HepG2 (cell line): ENCODE results near the gene KTN1. TPM values are rescaled to one million over a fixed set of nuclear protein-coding genes. Genes with fewer than 3 reads are reported as not detected.

Experiments used
- ATAC-seq: fragments of 200-7000 bp; cut with Tn5 transposase; 3 replicates; pipeline ENCODE4 v1.9.1; 2020; ENCODE audit warnings: mild to moderate bottlenecking, moderate library complexity
- BruUV-seq: library from RNA; stranded (reverse); fragments of 400-500 nt; replicated peaks from 2 replicates; lab custom pipeline; 2021; lab: Mats Ljungman, UMichigan
- CTCF ChIA-PET: fragments of 300-600 bp; formaldehyde crosslinking; extraction: SDS; loops from one replicate; lab custom pipeline; 2021; ENCODE audit warnings: low total read pairs, inconsistent platforms, low intra/inter-chr PET ratio; lab: Yijun Ruan, JAX
- POLR2A ChIA-PET: fragments of 350-600 bp; sonication (Branson Sonifier 250); formaldehyde crosslinking; loops from one replicate; lab custom pipeline; 2020; ENCODE audit warnings: antibody characterized with exemption, inconsistent platforms; lab: Yijun Ruan, JAX
- DNase-seq: peaks from one replicate; pipeline ENCODE4 v3.0.0-alpha.2; 2015; ENCODE audit warnings: low spot score
- FAIRE-seq: peaks from 3 replicates; lab custom pipeline; 2011; peaks lifted over from hg19 to GRCh38; lab: Jason Lieb, UNC
- H2AFZ ChIP-seq: one replicate; pipeline ENCODE4 v1.6.1; 2011; ENCODE audit warnings: low read length, inconsistent platforms
- H3K27ac ChIP-seq: fragments of 300-600 bp; 3 replicates; pipeline ENCODE4 v1.8.0; 2011; ENCODE audit warnings: mixed run types, mild to moderate bottlenecking, mixed read lengths, low read length, inconsistent platforms; ENCODE audit not compliant: insufficient read depth; ENCODE audit errors: extremely low read length
- H3K27me3 ChIP-seq, 2 experiments: fragments of 200-600 bp in 1 of 2; 2 replicates in 1 of 2; 3 replicates in 1 of 2; pipeline versions ENCODE4 v1.6.0 to v1.8.0; 2011; ENCODE audit warnings: low read length in 2 of 2, mild to moderate bottlenecking in 2 of 2, moderate library complexity in 2 of 2, inconsistent platforms in 1 of 2; ENCODE audit not compliant: insufficient read depth in 2 of 2, control insufficient read depth in 1 of 2
- H3K36me3 ChIP-seq, 2 experiments: fragments of 200-600 bp in 1 of 2; replicated peaks in 1 of 2; 2 replicates in 1 of 2; 3 replicates in 1 of 2; pipeline versions ENCODE4 v1.5.1 to v1.8.0; 2011; ENCODE audit warnings: low read length in 2 of 2, inconsistent platforms in 1 of 2; ENCODE audit not compliant: insufficient read depth in 2 of 2, control insufficient read depth in 1 of 2
- H3K4me1 ChIP-seq: 2 replicates; pipeline ENCODE4 v1.5.1; 2012; ENCODE audit warnings: low read length, inconsistent platforms; ENCODE audit not compliant: insufficient read depth
- H3K4me2 ChIP-seq: 2 replicates; pipeline ENCODE4 v1.6.0; 2011; ENCODE audit warnings: low read depth, low read length, inconsistent platforms
- H3K4me3 ChIP-seq, 3 experiments: fragments of 200-600 bp in 1 of 3; sonication (generic), shearing (Covaris generic) in 1 of 3; replicated peaks in 1 of 3; 2 replicates each; pipeline ENCODE4 v1.5.1; 2011 to 2016; ENCODE audit warnings: low read length in 3 of 3, inconsistent platforms in 2 of 3, low read depth in 2 of 3, mild to moderate bottlenecking in 2 of 3, control low read depth in 1 of 3, mixed read lengths in 1 of 3; ENCODE audit not compliant: insufficient read depth in 1 of 3
- H3K79me2 ChIP-seq: one replicate; pipeline ENCODE4 v1.6.1; 2011; ENCODE audit warnings: low read length, inconsistent platforms; ENCODE audit not compliant: insufficient read depth
- H3K9ac ChIP-seq: 2 replicates; pipeline ENCODE4 v1.6.0; 2011; ENCODE audit warnings: mild to moderate bottlenecking, low read depth, low read length, inconsistent platforms; ENCODE audit not compliant: insufficient read depth
- H3K9me3 ChIP-seq: 2 replicates; pipeline ENCODE4 v1.5.1; 2012; ENCODE audit warnings: mild to moderate bottlenecking, low read length
- H4K20me1 ChIP-seq: 2 replicates; pipeline ENCODE4 v1.6.0; 2011; ENCODE audit warnings: inconsistent platforms, mild to moderate bottlenecking, low read length, moderate library complexity; ENCODE audit not compliant: insufficient read depth
- CBFB ChIP-seq: sonication (generic); formaldehyde crosslinking; IDR thresholded peaks from 2 replicates; pipeline ENCODE4 v1.4.0; 2020; ENCODE audit warnings: missing genetic modification reagents
- GTF3A ChIP-seq: sonication (generic); formaldehyde crosslinking; conservative IDR thresholded peaks from 2 replicates; pipeline ENCODE4 v1.4.0; 2020; ENCODE audit warnings: mild to moderate bottlenecking, missing genetic modification reagents
- HNRNPL ChIP-seq: fragments of 200-400 bp; formaldehyde crosslinking; IDR thresholded peaks from 2 replicates; pipeline ENCODE4 v1.6.1; 2017; ENCODE audit warnings: mild to moderate bottlenecking, low read depth, low read length
- KLF13 ChIP-seq: sonication (generic); formaldehyde crosslinking; IDR thresholded peaks from 2 replicates; pipeline ENCODE4 v1.4.0; 2020; ENCODE audit warnings: mild to moderate bottlenecking, missing genetic modification reagents
- SAP130 ChIP-seq: IDR thresholded peaks from 2 replicates; pipeline ENCODE4 v1.6.1; 2016; ENCODE audit warnings: low read depth
- SOX6 ChIP-seq, 2 experiments: fragments of 450-650 bp in 1 of 2; sonication (generic) in 1 of 2; formaldehyde crosslinking in 1 of 2; IDR thresholded peaks; 2 replicates each; pipeline versions ENCODE4 v1.4.0 to v1.6.1; 2017 to 2020; ENCODE audit warnings: antibody characterized with exemption in 1 of 2, mild to moderate bottlenecking in 1 of 2, missing genetic modification reagents in 1 of 2
- TAF15 ChIP-seq: fragments of 200-400 bp; formaldehyde crosslinking; IDR thresholded peaks from one replicate; pipeline ENCODE4 v1.6.1; 2018; ENCODE audit warnings: mild to moderate bottlenecking, low read depth, low read length; ENCODE audit not compliant: poor library complexity, severe bottlenecking
- ZNF20 ChIP-seq: sonication (generic); formaldehyde crosslinking; IDR thresholded peaks from 2 replicates; pipeline ENCODE4 v1.4.0; 2020; ENCODE audit warnings: mild to moderate bottlenecking, moderate library complexity, missing genetic modification reagents
- ZNF556 ChIP-seq: sonication (generic); formaldehyde crosslinking; IDR thresholded peaks from 2 replicates; pipeline ENCODE4 v1.4.0; 2020; ENCODE audit warnings: mild to moderate bottlenecking, missing genetic modification reagents, borderline replicate concordance
- ZNF652 ChIP-seq: IDR thresholded peaks from 2 replicates; pipeline ENCODE4 v1.6.1; 2016; ENCODE audit warnings: low read depth, borderline replicate concordance
- WGBS: methylation state at CpG from one replicate; pipeline ENCODE4 v1.1.6; 2017; ENCODE audit warnings: low lambda C conversion rate; 5-methylcytosine and 5-hydroxymethylcytosine counted together
- in situ Hi-C: cut with HindIII; loops from 2 replicates; pipeline ENCODE4 v1.10.0; 2017; ENCODE audit warnings: low pct_unique_long_range_greater_than_20kb; ENCODE audit not compliant: extremely low pct_ligation_motif_present
- intact Hi-C: fragments of 100-400 bp; cut with micrococcal nuclease; formaldehyde crosslinking; loops from one replicate; pipeline ENCODE4 v1.10.0; 2022; ENCODE audit not compliant: unreplicated experiment
- polyA plus RNA-seq, 8 experiments: library from polyadenylated mRNA; depleted of rRNA in 3 of 8; stranded (reverse) in 7 of 8; unstranded in 1 of 8; fragments of >200 nt; fragmentation: Illumina TruSeq in 4 of 8; extraction: Trizol in 4 of 8; gene quantifications; 2 replicates each; pipeline versions ENCODE4 v1.2.1 to v1.2.3, GENCODE V29; 2011 to 2016; ENCODE audit warnings: low read depth in 4 of 8, missing spikeins in 1 of 8, mixed read lengths in 1 of 8; ENCODE audit not compliant: insufficient read depth in 1 of 8
- total RNA-seq, 5 experiments: library from RNA; depleted of rRNA; stranded (reverse); fragments of >200 nt; fragmentation: Illumina TruSeq; extraction: Trizol; gene quantifications; 2 replicates each; pipeline ENCODE4 v1.2.3, GENCODE V29; 2016; ENCODE audit warnings: low read depth in 1 of 5
- TF ChIP-seq, protein P1 (sequence below): sonication (generic); formaldehyde crosslinking; IDR thresholded peaks from 2 replicates; pipeline ENCODE4 v1.8.1; 2023; ENCODE audit warnings: mild to moderate bottlenecking, inconsistent platforms, moderate library complexity, missing genetic modification reagents, borderline replicate concordance
- TF ChIP-seq, protein P2 (sequence below): IDR thresholded peaks from 2 replicates; pipeline ENCODE4 v1.6.1; 2016; ENCODE audit warnings: control low read depth
- TF ChIP-seq, protein P3 (sequence below): sonication (generic); formaldehyde crosslinking; IDR thresholded peaks from 2 replicates; pipeline ENCODE4 v1.4.0; 2020; ENCODE audit warnings: missing genetic modification reagents; ENCODE audit errors: not compliant biosample characterization
- TF ChIP-seq, protein P4 (sequence below): sonication (generic); formaldehyde crosslinking; IDR thresholded peaks from 2 replicates; pipeline ENCODE4 v1.4.0; 2020; ENCODE audit warnings: missing genetic modification reagents, mild to moderate bottlenecking, borderline replicate concordance
- TF ChIP-seq, protein P5 (sequence below): sonication (generic); formaldehyde crosslinking; IDR thresholded peaks from 2 replicates; pipeline ENCODE4 v1.5.1; 2020; ENCODE audit warnings: missing genetic modification reagents, mild to moderate bottlenecking, borderline replicate concordance
- TF ChIP-seq, protein P6 (sequence below): sonication (generic); formaldehyde crosslinking; IDR thresholded peaks from 2 replicates; pipeline ENCODE4 v1.8.0; 2022; ENCODE audit warnings: missing genetic modification reagents, mild to moderate bottlenecking, borderline replicate concordance

Gene KTN1
- total and polyA plus RNA-seq, 2 of the 13 experiments (the other 11 are each of a cell fraction or from before 2014, with no cell fraction given), result 60.6 to 169 TPM

DNA sequence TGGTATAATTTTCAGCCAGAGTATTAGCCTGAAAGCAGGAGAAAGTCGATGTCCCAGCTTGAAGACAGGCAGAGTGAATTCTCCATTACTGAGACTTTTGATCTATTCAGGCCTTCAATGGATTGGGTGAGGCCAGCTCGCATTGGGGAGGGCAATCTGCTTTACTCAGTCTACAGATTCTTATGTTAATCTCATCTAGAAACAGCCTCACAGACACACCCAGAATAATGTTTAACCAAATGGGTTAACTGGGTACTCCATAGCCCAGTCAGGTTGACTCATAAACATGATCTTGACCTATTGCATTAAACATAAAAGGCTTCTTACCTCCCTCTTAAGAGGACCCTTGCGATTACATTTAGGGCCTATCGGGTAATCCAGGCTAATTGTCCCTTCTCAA is 118.0 kb downstream of the KTN1 start:
- FAIRE-seq, result no peak
- WGBS, result 90% methylated on average over 2 of the region's 4 CpGs
- H3K4me1 ChIP-seq, result no peaks in the 10 kb centered on the region
- in situ Hi-C loops (no loop called here), intact Hi-C loops (no loop called here)
- no peaks in the 10 kb centered on the region for H3K27me3 ChIP-seq
- no peaks in the 10 kb centered on the region for H4K20me1 ChIP-seq
- ATAC-seq, result no peak
- no peaks in the 10 kb centered on the region for H3K36me3 ChIP-seq
- ChIA-PET POLR2A (no interaction called here), CTCF (no interaction called here)
- BruUV-seq, result no TSS peak
- H3K4me2 ChIP-seq, result no peak overlapping the region
- no peak overlapping the region for H3K4me3 ChIP-seq
- no peak for DNase-seq
- no peak overlapping the region for H3K27ac ChIP-seq
- no peaks in the 10 kb centered on the region for H3K79me2 ChIP-seq
- no peaks in the 10 kb centered on the region for H3K9me3 ChIP-seq
- H2AFZ ChIP-seq, result no peak overlapping the region
- no peak overlapping the region for H3K9ac ChIP-seq
- TF ChIP-seq ZNF556 (CRISPR knock-in tag) (no peak), HNRNPL (no peak), TAF15 (no peak), GTF3A (no peak), ZNF20 (CRISPR knock-in tag) (no peak), ZNF652 (CRISPR knock-in tag) (no peak), SAP130 (no peak), CBFB (CRISPR knock-in tag) (no peak), SOX6 (IDR thresholded peaks at IDR 0.05) (no peak), SOX6 (CRISPR knock-in tag; IDR thresholded peaks at IDR 0.05) (no peak), KLF13 (CRISPR knock-in tag) (no peak)
- TF ChIP-seq, protein P1, sequence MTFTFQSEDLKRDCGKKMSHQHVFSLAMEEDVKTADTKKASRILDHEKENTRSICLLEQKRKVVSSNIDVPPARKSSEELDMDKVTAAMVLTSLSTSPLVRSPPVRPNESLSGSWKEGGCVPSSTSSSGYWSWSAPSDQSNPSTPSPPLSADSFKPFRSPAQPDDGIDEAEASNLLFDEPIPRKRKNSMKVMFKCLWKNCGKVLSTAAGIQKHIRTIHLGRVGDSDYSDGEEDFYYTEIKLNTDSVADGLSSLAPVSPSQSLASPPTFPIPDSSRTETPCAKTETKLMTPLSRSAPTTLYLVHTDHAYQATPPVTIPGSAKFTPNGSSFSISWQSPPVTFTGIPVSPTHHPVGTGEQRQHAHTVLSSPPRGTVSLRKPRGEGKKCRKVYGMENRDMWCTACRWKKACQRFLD (CRISPR knock-in tag), result no peak
- TF ChIP-seq, protein P2, sequence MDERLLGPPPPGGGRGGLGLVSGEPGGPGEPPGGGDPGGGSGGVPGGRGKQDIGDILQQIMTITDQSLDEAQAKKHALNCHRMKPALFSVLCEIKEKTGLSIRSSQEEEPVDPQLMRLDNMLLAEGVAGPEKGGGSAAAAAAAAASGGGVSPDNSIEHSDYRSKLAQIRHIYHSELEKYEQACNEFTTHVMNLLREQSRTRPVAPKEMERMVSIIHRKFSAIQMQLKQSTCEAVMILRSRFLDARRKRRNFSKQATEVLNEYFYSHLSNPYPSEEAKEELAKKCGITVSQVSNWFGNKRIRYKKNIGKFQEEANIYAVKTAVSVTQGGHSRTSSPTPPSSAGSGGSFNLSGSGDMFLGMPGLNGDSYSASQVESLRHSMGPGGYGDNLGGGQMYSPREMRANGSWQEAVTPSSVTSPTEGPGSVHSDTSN (CRISPR knock-in tag), result no peak
- TF ChIP-seq, protein P3, sequence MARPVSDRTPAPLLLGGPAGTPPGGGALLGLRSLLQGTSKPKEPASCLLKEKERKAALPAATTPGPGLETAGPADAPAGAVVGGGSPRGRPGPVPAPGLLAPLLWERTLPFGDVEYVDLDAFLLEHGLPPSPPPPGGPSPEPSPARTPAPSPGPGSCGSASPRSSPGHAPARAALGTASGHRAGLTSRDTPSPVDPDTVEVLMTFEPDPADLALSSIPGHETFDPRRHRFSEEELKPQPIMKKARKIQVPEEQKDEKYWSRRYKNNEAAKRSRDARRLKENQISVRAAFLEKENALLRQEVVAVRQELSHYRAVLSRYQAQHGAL, result no peak
- TF ChIP-seq, protein P4, sequence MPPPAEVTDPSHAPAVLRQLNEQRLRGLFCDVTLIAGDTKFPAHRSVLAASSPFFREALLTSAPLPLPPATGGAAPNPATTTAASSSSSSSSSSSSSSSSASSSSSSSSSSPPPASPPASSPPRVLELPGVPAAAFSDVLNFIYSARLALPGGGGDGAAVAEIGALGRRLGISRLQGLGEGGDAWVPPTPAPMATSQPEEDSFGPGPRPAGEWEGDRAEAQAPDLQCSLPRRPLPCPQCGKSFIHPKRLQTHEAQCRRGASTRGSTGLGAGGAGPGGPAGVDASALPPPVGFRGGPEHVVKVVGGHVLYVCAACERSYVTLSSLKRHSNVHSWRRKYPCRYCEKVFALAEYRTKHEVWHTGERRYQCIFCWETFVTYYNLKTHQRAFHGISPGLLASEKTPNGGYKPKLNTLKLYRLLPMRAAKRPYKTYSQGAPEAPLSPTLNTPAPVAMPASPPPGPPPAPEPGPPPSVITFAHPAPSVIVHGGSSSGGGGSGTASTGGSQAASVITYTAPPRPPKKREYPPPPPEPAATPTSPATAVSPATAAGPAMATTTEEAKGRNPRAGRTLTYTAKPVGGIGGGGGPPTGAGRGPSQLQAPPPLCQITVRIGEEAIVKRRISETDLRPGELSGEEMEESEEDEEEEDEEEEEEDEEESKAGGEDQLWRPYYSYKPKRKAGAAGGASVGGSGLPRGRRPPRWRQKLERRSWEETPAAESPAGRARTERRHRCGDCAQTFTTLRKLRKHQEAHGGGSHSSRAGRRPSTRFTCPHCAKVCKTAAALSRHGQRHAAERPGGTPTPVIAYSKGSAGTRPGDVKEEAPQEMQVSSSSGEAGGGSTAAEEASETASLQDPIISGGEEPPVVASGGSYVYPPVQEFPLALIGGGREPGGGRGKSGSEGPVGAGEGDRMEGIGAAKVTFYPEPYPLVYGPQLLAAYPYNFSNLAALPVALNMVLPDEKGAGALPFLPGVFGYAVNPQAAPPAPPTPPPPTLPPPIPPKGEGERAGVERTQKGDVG (CRISPR knock-in tag), result no peak
- TF ChIP-seq, protein P5, sequence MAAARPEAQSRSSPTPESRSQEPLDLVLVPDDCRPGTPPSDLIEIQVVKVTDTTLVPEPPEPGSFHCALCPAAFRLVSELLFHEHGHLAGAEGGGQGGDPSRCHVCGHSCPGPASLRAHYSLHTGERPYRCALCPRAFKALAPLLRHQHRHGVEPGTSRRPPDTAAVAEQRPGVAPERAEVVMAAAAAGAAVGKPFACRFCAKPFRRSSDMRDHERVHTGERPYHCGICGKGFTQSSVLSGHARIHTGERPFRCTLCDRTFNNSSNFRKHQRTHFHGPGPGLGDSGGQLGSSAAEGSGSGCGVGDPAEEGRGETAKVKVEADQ, result no peak
- TF ChIP-seq, protein P6, sequence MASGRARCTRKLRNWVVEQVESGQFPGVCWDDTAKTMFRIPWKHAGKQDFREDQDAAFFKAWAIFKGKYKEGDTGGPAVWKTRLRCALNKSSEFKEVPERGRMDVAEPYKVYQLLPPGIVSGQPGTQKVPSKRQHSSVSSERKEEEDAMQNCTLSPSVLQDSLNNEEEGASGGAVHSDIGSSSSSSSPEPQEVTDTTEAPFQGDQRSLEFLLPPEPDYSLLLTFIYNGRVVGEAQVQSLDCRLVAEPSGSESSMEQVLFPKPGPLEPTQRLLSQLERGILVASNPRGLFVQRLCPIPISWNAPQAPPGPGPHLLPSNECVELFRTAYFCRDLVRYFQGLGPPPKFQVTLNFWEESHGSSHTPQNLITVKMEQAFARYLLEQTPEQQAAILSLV (CRISPR knock-in tag), result no peak
